Stomach (tissue), 4 donors: ENCODE results near the gene SUCLA2.

Experiments used
- CTCF ChIP-seq, 7 experiments: fragments of 450-650 bp in 4 of 7; fragments of 200-600 bp in 3 of 7; sonication (generic) in 3 of 7; IDR thresholded peaks; one replicate each; pipeline ENCODE4 v1.5.1; 2016 to 2019; ENCODE audit warnings: antibody characterized with exemption in 7 of 7, control low read depth in 2 of 7, mild to moderate bottlenecking in 1 of 7
- EP300 ChIP-seq: sonication (generic); formaldehyde crosslinking; IDR thresholded peaks from one replicate; pipeline ENCODE4 v1.6.1; 2017; ENCODE audit warnings: antibody characterized with exemption
- POLR2A ChIP-seq, 4 donors: fragments of 450-650 bp; IDR thresholded peaks; one replicate each; pipeline ENCODE4 v1.6.1; 2016; ENCODE audit warnings: antibody characterized with exemption in 4 of 4, control low read depth in 2 of 4, mild to moderate bottlenecking in 1 of 4, moderate library complexity in 1 of 4

GRCh38 chr13:47945738-47946137 lies 55.3 kb downstream of the SUCLA2 start:
- TF ChIP-seq CTCF (IDR thresholded peaks at IDR 0.05) (no peak), EP300 (no peak), POLR2A (IDR thresholded peaks at IDR 0.05) (no peak)
